ENCODE data around the gene CLDN7.

CLDN7 gene

DNA sequence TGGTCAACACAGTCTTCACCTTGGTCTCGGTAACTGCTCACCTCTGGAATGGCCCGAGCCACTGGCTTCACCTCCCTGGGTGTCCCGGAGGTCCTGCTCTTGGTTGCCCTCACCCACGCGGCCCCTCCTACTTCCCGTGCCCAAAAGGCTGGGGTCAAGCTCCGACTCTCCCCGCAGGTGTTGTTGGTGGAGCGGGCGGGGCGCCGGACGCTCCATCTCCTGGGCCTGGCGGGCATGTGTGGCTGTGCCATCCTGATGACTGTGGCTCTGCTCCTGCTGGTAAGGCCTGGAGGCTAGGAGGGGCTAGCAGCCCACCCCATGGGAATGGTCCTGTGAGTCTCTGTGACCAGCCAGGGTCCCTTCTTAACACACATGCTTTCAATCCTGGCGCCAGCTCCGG is 22.6 kb upstream of the CLDN7 start:
- DNase-seq = no peak

- no peak for DNase-seq
These were observed 21.4 kb upstream of the CLDN7 start for GRCh38 chr17:7283471-7284216.

DNA sequence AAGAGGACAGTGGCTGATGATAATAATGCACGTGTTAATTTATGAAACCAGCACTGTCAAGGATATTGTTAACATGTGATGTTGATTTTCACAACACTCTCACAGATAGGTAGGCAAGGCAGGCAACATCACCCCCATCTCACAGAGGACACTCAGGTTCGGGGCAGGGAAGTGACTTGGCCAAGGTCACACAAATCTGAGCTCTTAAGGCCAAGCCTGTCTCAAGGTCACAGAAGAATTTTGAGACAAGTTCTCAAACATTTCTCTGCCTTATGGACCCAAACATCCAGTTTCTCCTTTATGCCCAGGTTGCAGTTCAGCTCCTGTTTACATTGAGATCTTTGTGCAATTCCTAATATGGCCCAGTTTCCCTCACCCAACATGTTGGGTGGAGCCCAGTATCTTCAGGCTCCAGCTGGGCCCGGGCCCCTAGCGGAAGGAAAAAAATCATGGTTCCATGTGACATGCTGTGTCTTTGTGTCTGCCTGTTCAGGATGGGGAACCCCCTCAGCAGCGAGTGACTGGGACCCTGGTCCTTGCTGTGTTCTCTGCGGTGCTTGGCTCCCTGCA is 20.6 kb upstream of the CLDN7 start:
- DNase-seq = no peak

GRCh38 chr17:7281953-7282751 is 19.9 kb upstream of the CLDN7 start:
- DNase-seq = no peak

DNA sequence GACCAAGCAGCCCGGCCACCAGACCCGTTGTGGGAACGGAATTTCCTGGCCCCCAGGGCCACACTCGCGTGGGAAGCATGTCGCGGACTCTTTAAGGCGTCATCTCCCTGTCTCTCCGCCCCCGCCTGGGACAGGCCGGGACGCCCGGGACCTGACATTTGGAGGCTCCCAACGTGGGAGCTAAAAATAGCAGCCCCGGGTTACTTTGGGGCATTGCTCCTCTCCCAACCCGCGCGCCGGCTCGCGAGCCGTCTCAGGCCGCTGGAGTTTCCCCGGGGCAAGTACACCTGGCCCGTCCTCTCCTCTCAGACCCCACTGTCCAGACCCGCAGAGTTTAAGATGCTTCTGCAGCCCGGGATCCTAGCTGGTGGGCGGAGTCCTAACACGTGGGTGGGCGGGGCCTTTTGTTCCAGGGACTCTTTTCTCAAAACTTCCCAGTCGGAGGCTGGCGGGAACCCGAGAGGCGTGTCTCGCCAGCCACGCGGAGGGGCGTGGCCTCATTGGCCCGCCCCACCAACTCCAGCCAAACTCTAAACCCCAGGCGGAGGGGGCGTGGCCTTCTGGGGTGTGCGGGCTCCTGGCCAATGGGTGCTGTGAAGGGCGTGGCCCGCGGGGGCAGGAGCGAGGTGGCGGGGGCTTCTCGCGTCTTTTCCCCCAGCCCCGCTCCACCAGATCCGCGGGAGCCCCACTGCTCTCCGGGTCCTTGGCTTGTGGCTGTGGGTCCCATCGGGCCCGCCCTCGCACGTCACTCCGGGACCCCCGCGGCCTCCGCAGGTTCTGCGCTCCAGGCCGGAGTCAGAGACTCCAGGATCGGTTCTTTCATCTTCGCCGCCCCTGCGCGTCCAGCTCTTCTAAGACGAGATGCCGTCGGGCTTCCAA is 19.0 kb upstream of the CLDN7 start, which contains the start of gene SLC2A4:
Gene SLC2A4, plus strand, starts transcription at position 645 of the 879 bp plus-strand sequence. Its CDS starts 217 bp downstream, at position 862.
- DNase-seq = peak; percentile 94

DNA sequence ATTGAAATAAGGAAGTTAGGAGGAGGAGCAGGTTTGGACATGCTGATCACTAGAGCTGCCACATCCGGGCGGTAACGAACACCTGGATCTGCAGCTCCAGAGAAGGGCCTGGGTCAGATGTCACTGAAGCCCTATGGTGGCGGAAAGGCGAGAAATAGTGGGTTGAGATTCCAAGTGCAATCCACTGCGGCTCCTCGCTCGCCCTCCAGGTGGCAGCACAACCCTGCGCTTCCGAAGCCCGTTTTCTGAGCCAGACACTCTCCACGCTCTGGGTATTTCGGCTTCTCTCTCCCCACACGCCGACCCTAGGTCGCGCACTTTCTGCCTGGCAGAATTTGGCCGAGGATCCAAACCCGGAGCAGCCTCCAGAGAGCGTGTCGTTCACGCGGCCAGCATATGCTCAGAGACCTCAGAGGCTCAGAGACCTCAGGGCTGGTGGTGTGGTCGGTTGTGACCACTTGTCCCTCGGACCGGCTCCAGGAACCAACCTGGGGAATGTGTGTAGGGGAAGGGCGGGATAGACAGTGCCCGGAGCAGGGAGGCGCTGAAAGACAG is 18.3 kb upstream of the CLDN7 start:
- DNase-seq = peak; percentile 92

- no peak for DNase-seq
These were observed 17.2 kb upstream of the CLDN7 start for GRCh38 chr17:7279448-7279847.

- DNase-seq = no peak
These were observed 4.5 kb upstream of the CLDN7 start for GRCh38 chr17:7266784-7267183.

GRCh38 chr17:7263801-7264078 is 1.5 kb upstream of the CLDN7 start:
- DNase-seq = no peak

DNA sequence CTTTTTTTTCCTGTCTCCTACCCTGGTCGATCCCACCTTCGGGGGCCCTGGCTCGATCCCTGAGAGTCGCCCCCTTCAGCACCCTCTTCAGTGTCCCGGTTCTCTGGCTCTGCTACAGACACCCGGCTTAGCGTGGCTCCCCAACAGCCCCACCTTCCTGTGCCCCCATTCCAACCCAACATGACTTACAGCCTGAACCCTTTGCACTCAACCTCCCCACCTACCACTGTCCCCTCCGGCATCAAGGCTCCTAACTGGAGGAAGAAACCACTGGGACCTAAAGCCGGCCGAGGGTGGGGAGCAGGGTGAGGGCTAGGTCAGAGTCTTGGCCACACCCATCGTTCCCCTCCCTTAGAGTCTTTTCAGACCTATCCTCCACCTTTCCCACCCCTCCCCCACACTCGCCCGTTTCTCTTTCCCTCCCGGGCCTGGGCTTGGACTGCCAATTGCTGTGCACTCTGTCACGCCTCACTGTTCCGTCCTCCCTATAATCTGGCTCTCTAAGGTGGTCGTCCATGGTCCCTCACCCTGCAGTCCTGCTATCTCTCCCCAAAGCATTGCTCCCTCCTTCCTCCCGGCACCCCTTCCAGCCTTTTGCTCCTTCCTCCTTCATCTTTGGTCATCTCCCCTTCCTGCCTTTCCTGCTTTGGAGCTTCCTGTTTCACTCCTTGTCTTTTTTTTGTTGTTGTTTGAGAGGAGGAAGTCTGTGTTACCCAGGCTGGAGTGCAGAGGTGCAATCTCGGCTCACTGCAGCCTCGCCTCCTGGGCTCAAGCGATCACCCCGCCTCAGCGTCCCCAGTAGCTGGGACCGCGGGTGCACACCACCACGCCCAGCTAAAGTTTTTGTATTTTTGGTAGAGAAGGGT is 890 bp upstream of the CLDN7 start:
- DNase-seq = peak; percentile 32

DNA sequence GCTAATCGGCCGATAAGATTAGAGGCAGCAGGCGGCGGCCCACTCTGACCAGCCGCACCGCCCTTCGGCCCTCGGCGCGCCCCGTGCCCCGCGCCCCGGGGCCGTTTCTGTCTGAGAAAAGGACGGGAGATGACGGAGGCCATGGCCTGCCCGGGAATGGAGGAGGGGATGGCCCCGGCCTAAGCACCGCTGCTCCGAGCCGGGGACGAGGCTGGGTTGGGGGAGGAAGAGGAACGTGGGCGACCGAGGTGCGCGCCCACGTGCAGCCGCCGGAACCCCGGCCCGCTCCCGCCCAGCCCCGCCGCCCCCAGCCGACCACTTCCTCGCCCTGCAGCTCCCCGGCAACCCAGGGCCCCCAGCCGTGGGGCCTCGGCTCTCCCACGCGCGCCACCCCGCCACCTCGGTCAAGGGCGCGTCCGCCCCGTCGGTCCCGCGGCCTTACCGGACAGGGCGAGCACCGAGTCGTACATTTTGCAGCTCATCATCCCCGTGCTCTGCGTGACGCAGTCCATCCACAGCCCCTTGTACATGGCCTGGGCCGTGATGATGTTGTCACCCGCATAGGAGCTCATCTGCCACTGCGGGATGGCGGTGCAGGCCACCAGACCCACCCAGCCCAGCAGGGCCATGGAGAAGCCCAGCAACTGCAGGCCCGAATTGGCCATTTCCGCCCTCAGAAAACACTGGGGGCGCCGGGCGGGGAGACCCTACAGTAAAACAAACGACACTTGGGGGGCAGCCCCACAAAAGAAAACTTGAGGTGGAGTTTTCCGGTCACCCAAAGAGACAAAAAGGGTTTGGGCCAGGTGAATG is 693 bp downstream of the CLDN7 start:
- no peak for DNase-seq

GRCh38 chr17:7260651-7261378 is 1.5 kb downstream of the CLDN7 start:
- DNase-seq = peak; percentile 15

DNA sequence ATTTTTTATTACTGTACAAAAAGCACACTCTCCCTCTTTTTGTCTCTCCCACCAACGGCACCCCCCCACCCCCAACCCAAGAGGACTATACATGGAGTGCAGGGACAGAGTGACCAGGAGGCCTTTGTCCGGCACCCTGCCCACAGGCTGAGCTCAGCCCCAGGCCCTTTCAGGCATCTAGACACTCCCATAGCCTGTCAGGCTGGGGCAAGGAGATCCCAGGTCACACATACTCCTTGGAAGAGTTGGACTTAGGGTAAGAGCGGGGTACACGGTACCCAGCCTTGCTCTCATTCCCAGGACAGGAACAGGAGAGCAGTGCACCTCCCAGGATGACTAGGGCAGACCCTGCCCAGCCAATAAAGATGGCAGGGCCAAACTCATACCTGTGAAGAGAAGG is 2.1 kb downstream of the CLDN7 start:
- no peak for DNase-seq

- no peak for DNase-seq
These were observed 2.8 kb downstream of the CLDN7 start for GRCh38 chr17:7259555-7259889.

GRCh38 chr17:7258731-7259554 is 3.3 kb downstream of the CLDN7 start:
- DNase-seq = no peak

DNA sequence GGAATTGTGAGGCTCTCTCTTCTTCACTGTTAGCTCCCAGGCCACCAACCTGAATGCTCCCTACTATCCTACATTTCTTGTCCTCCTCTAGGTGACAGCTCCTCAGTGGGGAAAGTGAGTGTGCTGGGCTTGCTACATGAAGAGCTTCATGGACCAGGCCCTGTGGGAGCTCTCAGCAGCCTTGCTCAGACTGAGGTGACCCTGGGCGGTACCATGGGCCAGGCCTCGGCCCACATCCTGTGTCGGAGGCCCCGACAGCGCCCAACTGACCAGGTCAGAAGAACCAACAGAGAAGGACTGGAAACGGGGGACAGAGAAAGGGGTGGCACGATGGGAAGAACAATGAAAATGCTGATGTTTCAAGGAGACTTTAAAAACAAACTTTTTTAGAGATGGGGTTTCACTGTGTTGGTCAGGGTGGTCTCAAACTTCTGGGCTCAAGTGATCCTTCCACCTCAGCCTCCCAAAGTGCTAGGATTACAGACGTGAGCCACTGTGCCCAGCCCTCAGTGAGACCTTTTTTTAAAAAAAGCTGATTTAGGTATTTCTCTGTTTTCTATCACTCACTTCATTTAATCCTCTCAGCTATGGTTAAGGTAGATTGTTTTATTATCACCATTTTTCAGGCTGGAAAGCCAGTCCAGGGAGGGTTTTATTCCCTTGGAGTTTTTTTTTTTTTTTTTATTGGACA is 5.4 kb downstream of the CLDN7 start:
- no peak for DNase-seq

GRCh38 chr17:7254511-7254910 is 7.8 kb downstream of the CLDN7 start:
- no peak for DNase-seq

- no peak for DNase-seq
These were observed 9.2 kb downstream of the CLDN7 start for GRCh38 chr17:7253082-7253481.
